WTC11 (cell line): ENCODE measurements around the gene WTIP. TPM values are rescaled to one million over a fixed set of nuclear protein-coding genes. Genes with fewer than 3 reads are reported as not detected.

Experiments
- ATAC-seq: fragments of 200-7000 bp; cut with Tn5 transposase; 2 replicates; pipeline ENCODE4 v1.10.0; 2021; ENCODE audit warnings: mild to moderate bottlenecking, moderate library complexity
- CTCF ChIA-PET: fragments of 300-600 bp; sonication (Branson Sonifier 250); formaldehyde crosslinking; loops from one replicate; lab custom pipeline; 2021; ENCODE audit warnings: antibody characterized with exemption; lab: Charles Lee
- POLR2A ChIA-PET: fragments of 350-600 bp; sonication (Branson Sonifier 250); formaldehyde crosslinking; loops from one replicate; lab custom pipeline; 2021; ENCODE audit warnings: antibody characterized with exemption; lab: Charles Lee
- DNase-seq: peaks from one replicate; pipeline ENCODE4 v3.0.0; 2021; ENCODE audit warnings: low spot score
- H3K27ac Mint-ChIP-seq: 2 replicates; pipeline ENCODE4 v1.8.0; 2021; ENCODE audit warnings: mixed read lengths
- H3K27me3 Mint-ChIP-seq: 2 replicates; pipeline ENCODE4 v1.8.0; 2021; ENCODE audit warnings: low read depth, mild to moderate bottlenecking, moderate library complexity, mixed read lengths
- H3K36me3 Mint-ChIP-seq: 2 replicates; pipeline ENCODE4 v1.8.0; 2021; ENCODE audit warnings: mixed read lengths
- H3K4me1 Mint-ChIP-seq: 2 replicates; pipeline ENCODE4 v1.8.0; 2022; ENCODE audit warnings: mixed read lengths
- H3K4me3 Mint-ChIP-seq: 2 replicates; pipeline ENCODE4 v1.8.0; 2021; ENCODE audit warnings: mild to moderate bottlenecking, moderate library complexity, mixed read lengths
- H3K9me3 Mint-ChIP-seq: 2 replicates; pipeline ENCODE4 v1.8.0; 2021; ENCODE audit warnings: mixed read lengths
- ETV6 ChIP-seq: sonication (generic); formaldehyde crosslinking; IDR thresholded peaks from 2 replicates; pipeline ENCODE4 v1.8.1; 2022; ENCODE audit warnings: mild to moderate bottlenecking, missing genetic modification reagents
- GABPB1 ChIP-seq: sonication (generic); formaldehyde crosslinking; IDR thresholded peaks from 2 replicates; pipeline ENCODE4 v1.8.1; 2023; ENCODE audit warnings: mild to moderate bottlenecking, missing genetic modification reagents
- HMGA2 ChIP-seq: fragments of 250-450 bp; sonication (Bioruptor Pico); IDR thresholded peaks from 2 replicates; pipeline ENCODE4 v1.4.0; 2021; ENCODE audit warnings: mild to moderate bottlenecking, moderate library complexity
- IRF2 ChIP-seq: sonication (generic); formaldehyde crosslinking; IDR thresholded peaks from 2 replicates; pipeline ENCODE4 v1.8.0; 2022; ENCODE audit warnings: low read depth, missing genetic modification reagents, borderline replicate concordance
- MXD4 ChIP-seq: fragments of 250-450 bp; sonication (Bioruptor Pico); IDR thresholded peaks from 2 replicates; pipeline ENCODE4 v1.8.0; 2021; ENCODE audit warnings: mild to moderate bottlenecking, moderate library complexity, borderline replicate concordance
- NFE2L1 ChIP-seq: sonication (generic); formaldehyde crosslinking; IDR thresholded peaks from 2 replicates; pipeline ENCODE4 v1.8.1; 2023; ENCODE audit warnings: missing genetic modification reagents
- NFYB ChIP-seq: sonication (generic); formaldehyde crosslinking; conservative IDR thresholded peaks from 2 replicates; pipeline ENCODE4 v1.8.0; 2022; ENCODE audit warnings: low read depth, missing genetic modification reagents
- RORB ChIP-seq: fragments of 250-450 bp; sonication (Bioruptor Pico); IDR thresholded peaks from 2 replicates; pipeline ENCODE4 v1.9.0; 2021; ENCODE audit warnings: mild to moderate bottlenecking
- SP1 ChIP-seq: sonication (generic); formaldehyde crosslinking; conservative IDR thresholded peaks from 2 replicates; pipeline ENCODE4 v1.8.1; 2022; ENCODE audit warnings: missing genetic modification reagents
- TCF7 ChIP-seq: sonication (generic); formaldehyde crosslinking; IDR thresholded peaks from 2 replicates; pipeline ENCODE4 v1.8.0; 2022; ENCODE audit warnings: mild to moderate bottlenecking, low read depth, missing genetic modification reagents, moderate library complexity
- ZNF121 ChIP-seq: sonication (generic); formaldehyde crosslinking; IDR thresholded peaks from 2 replicates; pipeline ENCODE4 v1.8.0; 2023; ENCODE audit warnings: missing genetic modification reagents
- ZNF317 ChIP-seq: sonication (generic); formaldehyde crosslinking; IDR thresholded peaks from 2 replicates; pipeline ENCODE4 v1.8.1; 2023; ENCODE audit warnings: low read depth, mild to moderate bottlenecking, moderate library complexity, missing genetic modification reagents, borderline replicate concordance
- total RNA-seq: library from RNA; stranded (reverse); gene quantifications from 3 replicates; pipeline ENCODE4 v1.2.3, GENCODE V29; 2021
- TF ChIP-seq, protein P1 (sequence below): fragments of 250-450 bp; sonication (Bioruptor Pico); conservative IDR thresholded peaks from 2 replicates; pipeline ENCODE4 v1.9.0; 2021; ENCODE audit warnings: mild to moderate bottlenecking
- TF ChIP-seq, protein P2 (sequence below): fragments of 250-450 bp; sonication (Bioruptor Pico); IDR thresholded peaks from 2 replicates; pipeline ENCODE4 v2.1.2; 2022; ENCODE audit warnings: mild to moderate bottlenecking, moderate library complexity
- TF ChIP-seq, protein P3 (sequence below): sonication (generic); formaldehyde crosslinking; IDR thresholded peaks from 2 replicates; pipeline ENCODE4 v1.8.1; 2023; ENCODE audit warnings: mild to moderate bottlenecking, missing genetic modification reagents, moderate library complexity
- TF ChIP-seq, protein P4 (sequence below): sonication (generic); formaldehyde crosslinking; IDR thresholded peaks from 2 replicates; pipeline ENCODE4 v1.8.1; 2022; ENCODE audit warnings: low read depth, missing genetic modification reagents, borderline replicate concordance
- TF ChIP-seq, protein P5 (sequence below): sonication (generic); formaldehyde crosslinking; IDR thresholded peaks from 2 replicates; pipeline ENCODE4 v1.8.1; 2023; ENCODE audit warnings: mild to moderate bottlenecking, missing genetic modification reagents
- TF ChIP-seq, protein P6 (sequence below): fragments of 250-450 bp; sonication (Bioruptor Pico); IDR thresholded peaks from 2 replicates; pipeline ENCODE4 v1.9.0; 2021; ENCODE audit warnings: mild to moderate bottlenecking
- TF ChIP-seq, protein P7 (sequence below): sonication (generic); formaldehyde crosslinking; IDR thresholded peaks from 2 replicates; pipeline ENCODE4 v1.8.0; 2023; ENCODE audit warnings: missing genetic modification reagents

WTIP gene
- total RNA-seq, 1 experiment from 2014 or later = 14.3 TPM

DNA sequence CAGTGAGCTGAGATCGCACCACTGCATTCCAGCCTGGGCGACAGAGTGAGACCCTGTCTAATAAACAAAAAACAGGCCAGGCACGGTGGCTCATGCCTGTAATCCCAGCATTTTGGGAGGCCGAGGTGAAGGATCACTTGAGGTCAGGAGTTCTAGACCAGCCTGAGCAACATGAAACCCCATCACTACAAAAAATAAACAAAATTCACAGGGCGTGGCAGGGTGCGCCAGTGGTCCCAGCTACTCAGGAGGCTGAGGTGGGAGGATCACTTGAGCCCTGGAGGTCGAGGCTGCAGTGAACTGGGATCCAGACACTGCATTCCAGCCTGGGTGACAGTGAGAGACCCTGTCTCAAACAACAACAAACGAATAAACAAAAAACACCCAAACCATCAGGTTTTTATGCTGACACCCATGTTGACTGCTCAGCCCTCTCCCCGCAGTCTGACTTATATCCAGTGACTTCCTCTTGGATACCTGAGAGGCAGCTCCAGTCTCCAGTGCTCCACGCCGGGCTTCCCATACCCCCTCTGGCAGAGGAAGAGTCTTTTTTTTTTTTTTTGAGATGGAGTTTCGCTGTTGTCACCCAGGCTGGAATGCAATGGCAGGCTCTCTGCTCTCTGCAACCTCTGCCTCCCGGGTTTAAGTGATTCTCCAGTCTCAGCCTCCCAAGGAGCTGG, 17.7 kb downstream of the WTIP start:
- no peaks in the 10 kb centered on the region for H3K9me3 Mint-ChIP-seq
- CTCF ChIA-PET = interaction anchor here (0.7 to 2.8 kb wide), 4 partner anchors 10 to 651 kb away, joined by 3 to 28 read pairs (median 6); partner anchors contain the start of gene WTIP
- ATAC-seq (no peak), DNase-seq (peak; percentile 7)
- H3K4me1 Mint-ChIP-seq = peaks cover 12% of the 10 kb centered on the region
- no peaks in the 10 kb centered on the region for H3K27me3 Mint-ChIP-seq
- no peak overlapping the region for H3K4me3 Mint-ChIP-seq
- H3K27ac Mint-ChIP-seq = no peak overlapping the region
- TF ChIP-seq, protein P1, sequence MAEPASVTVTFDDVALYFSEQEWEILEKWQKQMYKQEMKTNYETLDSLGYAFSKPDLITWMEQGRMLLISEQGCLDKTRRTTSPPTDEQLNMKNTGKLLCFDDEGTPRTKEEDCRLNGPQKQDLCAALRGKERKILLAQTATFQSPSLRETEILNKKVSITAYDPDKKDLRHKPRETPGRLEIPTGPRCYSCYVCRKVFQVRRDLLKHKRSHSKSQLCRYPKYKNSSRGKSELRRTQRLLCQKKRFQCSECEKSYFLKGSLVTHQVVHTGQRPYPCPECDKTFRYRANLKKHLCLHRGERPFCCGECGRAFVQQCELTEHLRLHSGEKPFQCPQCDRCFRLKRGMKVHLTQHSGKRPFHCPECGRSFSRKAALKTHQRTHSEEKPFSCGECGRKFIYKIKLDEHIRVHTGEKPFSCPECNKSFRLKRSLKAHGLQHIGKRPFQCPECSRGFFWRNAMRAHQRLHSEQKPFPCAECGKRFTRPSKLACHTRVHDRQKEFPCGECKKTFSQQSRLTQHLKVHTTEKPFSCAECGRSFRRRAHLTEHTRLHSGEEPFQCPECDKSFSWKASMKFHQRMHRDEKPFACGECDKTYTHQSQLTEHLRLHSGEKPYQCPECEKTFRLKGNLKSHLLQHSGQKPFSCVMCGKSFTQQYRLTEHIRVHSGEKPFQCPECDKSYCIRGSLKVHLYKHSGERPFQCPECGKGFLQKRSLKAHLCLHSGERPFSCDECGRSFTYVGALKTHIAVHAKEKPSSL (CRISPR knock-in tag) = no peak
- TF ChIP-seq, protein P2, sequence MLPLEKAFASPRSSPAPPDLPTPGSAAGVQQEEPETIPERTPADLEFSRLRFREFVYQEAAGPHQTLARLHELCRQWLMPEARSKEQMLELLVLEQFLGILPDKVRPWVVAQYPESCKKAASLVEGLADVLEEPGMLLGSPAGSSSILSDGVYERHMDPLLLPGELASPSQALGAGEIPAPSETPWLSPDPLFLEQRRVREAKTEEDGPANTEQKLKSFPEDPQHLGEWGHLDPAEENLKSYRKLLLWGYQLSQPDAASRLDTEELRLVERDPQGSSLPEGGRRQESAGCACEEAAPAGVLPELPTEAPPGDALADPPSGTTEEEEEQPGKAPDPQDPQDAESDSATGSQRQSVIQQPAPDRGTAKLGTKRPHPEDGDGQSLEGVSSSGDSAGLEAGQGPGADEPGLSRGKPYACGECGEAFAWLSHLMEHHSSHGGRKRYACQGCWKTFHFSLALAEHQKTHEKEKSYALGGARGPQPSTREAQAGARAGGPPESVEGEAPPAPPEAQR = no peak
- TF ChIP-seq HMGA2 (no peak), TCF7 (CRISPR knock-in tag) (no peak), NFE2L1 (CRISPR knock-in tag) (no peak), IRF2 (CRISPR knock-in tag) (no peak), RORB (CRISPR knock-in tag) (no peak), NFYB (CRISPR knock-in tag) (no peak), MXD4 (no peak), SP1 (CRISPR knock-in tag) (no peak), ZNF121 (CRISPR knock-in tag) (no peak), GABPB1 (no peak)
- TF ChIP-seq, protein P3, sequence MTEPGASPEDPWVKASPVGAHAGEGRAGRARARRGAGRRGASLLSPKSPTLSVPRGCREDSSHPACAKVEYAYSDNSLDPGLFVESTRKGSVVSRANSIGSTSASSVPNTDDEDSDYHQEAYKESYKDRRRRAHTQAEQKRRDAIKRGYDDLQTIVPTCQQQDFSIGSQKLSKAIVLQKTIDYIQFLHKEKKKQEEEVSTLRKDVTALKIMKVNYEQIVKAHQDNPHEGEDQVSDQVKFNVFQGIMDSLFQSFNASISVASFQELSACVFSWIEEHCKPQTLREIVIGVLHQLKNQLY (CRISPR knock-in tag) = no peak
- TF ChIP-seq, protein P4, sequence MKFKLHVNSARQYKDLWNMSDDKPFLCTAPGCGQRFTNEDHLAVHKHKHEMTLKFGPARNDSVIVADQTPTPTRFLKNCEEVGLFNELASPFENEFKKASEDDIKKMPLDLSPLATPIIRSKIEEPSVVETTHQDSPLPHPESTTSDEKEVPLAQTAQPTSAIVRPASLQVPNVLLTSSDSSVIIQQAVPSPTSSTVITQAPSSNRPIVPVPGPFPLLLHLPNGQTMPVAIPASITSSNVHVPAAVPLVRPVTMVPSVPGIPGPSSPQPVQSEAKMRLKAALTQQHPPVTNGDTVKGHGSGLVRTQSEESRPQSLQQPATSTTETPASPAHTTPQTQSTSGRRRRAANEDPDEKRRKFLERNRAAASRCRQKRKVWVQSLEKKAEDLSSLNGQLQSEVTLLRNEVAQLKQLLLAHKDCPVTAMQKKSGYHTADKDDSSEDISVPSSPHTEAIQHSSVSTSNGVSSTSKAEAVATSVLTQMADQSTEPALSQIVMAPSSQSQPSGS (CRISPR knock-in tag) = no peak
- TF ChIP-seq, protein P5, sequence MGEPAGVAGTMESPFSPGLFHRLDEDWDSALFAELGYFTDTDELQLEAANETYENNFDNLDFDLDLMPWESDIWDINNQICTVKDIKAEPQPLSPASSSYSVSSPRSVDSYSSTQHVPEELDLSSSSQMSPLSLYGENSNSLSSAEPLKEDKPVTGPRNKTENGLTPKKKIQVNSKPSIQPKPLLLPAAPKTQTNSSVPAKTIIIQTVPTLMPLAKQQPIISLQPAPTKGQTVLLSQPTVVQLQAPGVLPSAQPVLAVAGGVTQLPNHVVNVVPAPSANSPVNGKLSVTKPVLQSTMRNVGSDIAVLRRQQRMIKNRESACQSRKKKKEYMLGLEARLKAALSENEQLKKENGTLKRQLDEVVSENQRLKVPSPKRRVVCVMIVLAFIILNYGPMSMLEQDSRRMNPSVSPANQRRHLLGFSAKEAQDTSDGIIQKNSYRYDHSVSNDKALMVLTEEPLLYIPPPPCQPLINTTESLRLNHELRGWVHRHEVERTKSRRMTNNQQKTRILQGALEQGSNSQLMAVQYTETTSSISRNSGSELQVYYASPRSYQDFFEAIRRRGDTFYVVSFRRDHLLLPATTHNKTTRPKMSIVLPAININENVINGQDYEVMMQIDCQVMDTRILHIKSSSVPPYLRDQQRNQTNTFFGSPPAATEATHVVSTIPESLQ (CRISPR knock-in tag) = no peak
- TF ChIP-seq, protein P6, sequence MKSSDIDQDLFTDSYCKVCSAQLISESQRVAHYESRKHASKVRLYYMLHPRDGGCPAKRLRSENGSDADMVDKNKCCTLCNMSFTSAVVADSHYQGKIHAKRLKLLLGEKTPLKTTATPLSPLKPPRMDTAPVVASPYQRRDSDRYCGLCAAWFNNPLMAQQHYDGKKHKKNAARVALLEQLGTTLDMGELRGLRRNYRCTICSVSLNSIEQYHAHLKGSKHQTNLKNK (CRISPR knock-in tag) = no peak
- POLR2A ChIA-PET = interaction anchor here (0.6 to 2.1 kb wide), 3 partner anchors 14 to 766 kb away, joined by 3 to 11 read pairs (median 3); partner anchors contain the start of gene WTIP
- H3K36me3 Mint-ChIP-seq = peaks cover 15% of the 10 kb centered on the region; the same call in 1 of the 2 replicates

DNA sequence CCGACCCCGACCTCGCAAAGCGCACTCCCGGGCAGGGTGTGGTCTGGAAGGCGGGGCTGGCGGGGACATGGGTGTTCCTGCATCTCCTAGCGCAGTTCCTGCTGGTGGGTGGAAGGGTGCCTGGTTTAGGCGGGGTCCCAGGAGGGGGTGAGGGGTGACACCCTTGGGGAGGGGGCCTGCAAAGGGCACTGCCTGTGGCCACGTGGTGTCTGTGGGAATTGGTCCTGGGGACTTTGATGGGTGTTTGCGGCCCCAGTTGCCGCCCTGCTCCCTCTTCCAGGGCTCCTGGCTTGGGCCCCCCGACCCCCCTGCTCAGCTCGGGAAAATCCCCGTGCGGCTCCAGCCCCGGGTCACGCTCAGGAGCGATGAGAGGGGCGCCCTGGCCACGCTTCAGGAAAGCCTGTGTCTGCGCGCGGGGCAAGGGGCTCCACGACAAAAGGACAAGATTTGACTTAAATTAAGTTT, 19.1 kb downstream of the WTIP start:
- no peaks in the 10 kb centered on the region for H3K9me3 Mint-ChIP-seq
- DNase-seq (peak; percentile 27), ATAC-seq (no peak)
- peaks cover 12% of the 10 kb centered on the region for H3K4me1 Mint-ChIP-seq
- ChIA-PET POLR2A (interaction anchor here (0.6 to 2.1 kb wide), 4 partner anchors 10 to 689 kb away, joined by 3 to 11 read pairs (median 4); partner anchors contain the start of gene WTIP), CTCF (interaction anchor here (0.6 to 2.8 kb wide), 5 partner anchors 18 to 55 kb away, joined by 3 to 28 read pairs (median 5); partner anchors contain the start of gene WTIP)
- H3K4me3 Mint-ChIP-seq = no peak overlapping the region
- peaks cover 8% of the 10 kb centered on the region; the same call in 1 of the 2 replicates for H3K36me3 Mint-ChIP-seq
- H3K27ac Mint-ChIP-seq = no peak overlapping the region
- H3K27me3 Mint-ChIP-seq = no peaks in the 10 kb centered on the region
- TF ChIP-seq ETV6 (CRISPR knock-in tag) = no peak
- no peak for TF ChIP-seq ZNF317 (CRISPR knock-in tag)
- TF ChIP-seq, protein P2 = no peak
- TF ChIP-seq, protein P7, sequence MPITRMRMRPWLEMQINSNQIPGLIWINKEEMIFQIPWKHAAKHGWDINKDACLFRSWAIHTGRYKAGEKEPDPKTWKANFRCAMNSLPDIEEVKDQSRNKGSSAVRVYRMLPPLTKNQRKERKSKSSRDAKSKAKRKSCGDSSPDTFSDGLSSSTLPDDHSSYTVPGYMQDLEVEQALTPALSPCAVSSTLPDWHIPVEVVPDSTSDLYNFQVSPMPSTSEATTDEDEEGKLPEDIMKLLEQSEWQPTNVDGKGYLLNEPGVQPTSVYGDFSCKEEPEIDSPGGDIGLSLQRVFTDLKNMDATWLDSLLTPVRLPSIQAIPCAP = no peak
